ENCODE results near the gene GALNTL6. TPM values are rescaled to one million over a fixed set of nuclear protein-coding genes. Genes with fewer than 3 reads are reported as not detected.

GALNTL6 gene
- total and polyA plus RNA-seq, 4 donors: 0.08 to 0.09 (median 0.09) TPM; not detected in 1

GRCh38 chr4:172674811-172675210 is 861.6 kb downstream of the GALNTL6 start:
- ATAC-seq (ENCODE audit: insufficient read depth, low FRiP score): no peak
- TF ChIP-seq CTCF (IDR thresholded peaks at IDR 0.05; ENCODE audit: control extremely low read depth, extremely low read depth): no peak
- no peak overlapping the region for H3K9ac ChIP-seq (ENCODE audit: insufficient read depth in 1 of 2, low read length in 2 of 2)
- no peak overlapping the region for H3K27ac ChIP-seq (ENCODE audit: low read depth in 1 of 2, low read length in 1 of 2)
- DNase-seq: no peak
- H3K36me3 ChIP-seq (ENCODE audit: control insufficient read depth in 4 of 4, insufficient read depth in 4 of 4, low read length in 4 of 4): no peaks in the 10 kb centered on the region
- no peak overlapping the region for H3K4me3 ChIP-seq
- H3K4me1 ChIP-seq (ENCODE audit: control insufficient read depth in 5 of 5, insufficient read depth in 5 of 5, low read length in 5 of 5): no peaks in the 10 kb centered on the region
- no peaks in the 10 kb centered on the region for H3K27me3 ChIP-seq (ENCODE audit: control insufficient read depth in 3 of 3, insufficient read depth in 3 of 3, low read length in 2 of 3)
- H3K9me3 ChIP-seq (ENCODE audit: control insufficient read depth in 4 of 4, insufficient read depth in 3 of 4, low read length in 3 of 4): peaks cover 0 to 2% (median 0%) of the 10 kb centered on the region in 4 donors

- Histone ChIP-seq H3K4me3 (no peak overlapping the region), H3K27ac (ENCODE audit: low read depth in 1 of 2, low read length in 1 of 2) (no peak overlapping the region), H3K4me1 (ENCODE audit: control insufficient read depth in 5 of 5, insufficient read depth in 5 of 5, low read length in 5 of 5) (no peaks in the 10 kb centered on the region), H3K36me3 (ENCODE audit: control insufficient read depth in 4 of 4, insufficient read depth in 4 of 4, low read length in 4 of 4) (no peaks in the 10 kb centered on the region), H3K9me3 (ENCODE audit: control insufficient read depth in 4 of 4, insufficient read depth in 3 of 4, low read length in 3 of 4) (peaks cover 0 to 2% (median 0%) of the 10 kb centered on the region in 4 donors), H3K27me3 (ENCODE audit: control insufficient read depth in 3 of 3, insufficient read depth in 3 of 3, low read length in 2 of 3) (no peaks in the 10 kb centered on the region), H3K9ac (ENCODE audit: insufficient read depth in 1 of 2, low read length in 2 of 2) (no peak overlapping the region)
- 94 to 100% methylated on average over 1 of the region's 1 CpG for WGBS, 2 donors
- DNase-seq (no peak), ATAC-seq (ENCODE audit: insufficient read depth, low FRiP score) (no peak)
- TF ChIP-seq CTCF (IDR thresholded peaks at IDR 0.05; ENCODE audit: control extremely low read depth, extremely low read depth): no peak
Measured at GRCh38 chr4:172675232-172675631, 862.0 kb downstream of the GALNTL6 start.

DNA sequence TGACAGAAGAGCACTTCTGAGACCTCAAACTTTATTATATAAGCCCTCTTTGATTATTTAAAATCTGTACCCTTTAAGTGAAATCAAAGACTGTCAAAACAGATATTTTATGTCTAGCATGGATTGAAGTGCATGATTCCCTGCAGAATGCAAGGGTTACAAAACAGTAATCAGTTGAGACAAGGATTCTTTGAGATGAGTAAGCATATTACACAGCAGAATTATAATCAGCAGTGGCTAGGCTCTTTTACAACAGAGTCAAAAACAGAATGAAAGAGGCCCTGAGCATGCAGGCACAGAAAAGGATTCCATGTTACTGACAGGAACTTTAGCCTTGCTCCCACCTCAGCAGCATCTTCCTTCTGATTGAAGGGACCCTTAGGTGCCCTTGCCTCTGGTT is 867.5 kb downstream of the GALNTL6 start:
- DNase-seq: no peak
- no peaks in the 10 kb centered on the region for H3K4me1 ChIP-seq (ENCODE audit: control insufficient read depth in 5 of 5, insufficient read depth in 5 of 5, low read length in 5 of 5)
- H3K27me3 ChIP-seq (ENCODE audit: control insufficient read depth in 3 of 3, insufficient read depth in 3 of 3, low read length in 2 of 3): no peaks in the 10 kb centered on the region
- H3K9ac ChIP-seq (ENCODE audit: insufficient read depth in 1 of 2, low read length in 2 of 2): no peak overlapping the region
- no peak overlapping the region for H3K27ac ChIP-seq (ENCODE audit: low read depth in 1 of 2, low read length in 1 of 2)
- H3K4me3 ChIP-seq: no peak overlapping the region
- no peaks in the 10 kb centered on the region for H3K36me3 ChIP-seq (ENCODE audit: control insufficient read depth in 4 of 4, insufficient read depth in 4 of 4, low read length in 4 of 4)
- H3K9me3 ChIP-seq (ENCODE audit: control insufficient read depth in 4 of 4, insufficient read depth in 3 of 4, low read length in 3 of 4): no peaks in the 10 kb centered on the region
- TF ChIP-seq CTCF (IDR thresholded peaks at IDR 0.05; ENCODE audit: control extremely low read depth, extremely low read depth): no peak
- no peak for ATAC-seq (ENCODE audit: insufficient read depth, low FRiP score)

GRCh38 chr4:172683021-172683420 is 869.8 kb downstream of the GALNTL6 start:
- Histone ChIP-seq H3K4me1 (ENCODE audit: control insufficient read depth in 5 of 5, insufficient read depth in 5 of 5, low read length in 5 of 5) (no peaks in the 10 kb centered on the region), H3K9me3 (ENCODE audit: control insufficient read depth in 4 of 4, insufficient read depth in 3 of 4, low read length in 3 of 4) (no peaks in the 10 kb centered on the region), H3K36me3 (ENCODE audit: control insufficient read depth in 4 of 4, insufficient read depth in 4 of 4, low read length in 4 of 4) (no peaks in the 10 kb centered on the region), H3K9ac (ENCODE audit: insufficient read depth in 1 of 2, low read length in 2 of 2) (no peak overlapping the region), H3K27me3 (ENCODE audit: control insufficient read depth in 3 of 3, insufficient read depth in 3 of 3, low read length in 2 of 3) (no peaks in the 10 kb centered on the region), H3K4me3 (no peak overlapping the region), H3K27ac (ENCODE audit: low read depth in 1 of 2, low read length in 1 of 2) (no peak overlapping the region)
- 79 to 81% methylated on average over 3 of the region's 3 CpGs for WGBS, 2 donors
- DNase-seq (no peak), ATAC-seq (ENCODE audit: insufficient read depth, low FRiP score) (no peak)
- TF ChIP-seq CTCF (IDR thresholded peaks at IDR 0.05; ENCODE audit: control extremely low read depth, extremely low read depth): no peak
